Measurements from ENCODE around the gene CACNA1I.

Gene CACNA1I

DNA sequence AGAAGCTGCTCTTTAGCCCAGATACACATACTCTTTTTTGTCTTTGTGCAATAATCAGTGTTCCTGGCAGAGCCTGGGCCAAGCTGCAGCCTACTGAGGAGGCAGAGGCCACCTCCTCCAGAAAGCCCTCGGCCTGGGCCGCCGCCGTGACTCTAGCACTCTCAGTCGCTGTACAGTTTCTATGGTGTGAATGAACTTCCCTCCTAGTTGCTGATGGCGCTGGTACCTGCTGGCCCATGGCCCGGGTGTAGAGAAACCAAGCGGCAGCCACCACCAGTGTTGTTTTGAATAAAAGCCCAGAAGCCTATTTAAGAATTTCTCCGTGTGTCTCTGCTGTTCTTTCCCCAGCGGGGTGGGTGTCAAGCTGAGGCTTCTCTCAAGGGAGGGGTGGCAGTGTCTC lies 118.9 kb downstream of the CACNA1I start:
- ChIA-PET CTCF (no interaction called here), POLR2A (no interaction called here)
- TF ChIP-seq SP1 (IDR thresholded peaks at IDR 0.05) (no peak), FOXM1 (IDR thresholded peaks at IDR 0.05; ENCODE audit: borderline replicate concordance) (no peak), FOXK2 (IDR thresholded peaks at IDR 0.05) (no peak), TARDBP (IDR thresholded peaks at IDR 0.05) (no peak), LEF1 (IDR thresholded peaks at IDR 0.05; ENCODE audit: borderline replicate concordance) (no peak)
- no peak for DNase-seq (ENCODE audit: extremely low spot score)

DNA sequence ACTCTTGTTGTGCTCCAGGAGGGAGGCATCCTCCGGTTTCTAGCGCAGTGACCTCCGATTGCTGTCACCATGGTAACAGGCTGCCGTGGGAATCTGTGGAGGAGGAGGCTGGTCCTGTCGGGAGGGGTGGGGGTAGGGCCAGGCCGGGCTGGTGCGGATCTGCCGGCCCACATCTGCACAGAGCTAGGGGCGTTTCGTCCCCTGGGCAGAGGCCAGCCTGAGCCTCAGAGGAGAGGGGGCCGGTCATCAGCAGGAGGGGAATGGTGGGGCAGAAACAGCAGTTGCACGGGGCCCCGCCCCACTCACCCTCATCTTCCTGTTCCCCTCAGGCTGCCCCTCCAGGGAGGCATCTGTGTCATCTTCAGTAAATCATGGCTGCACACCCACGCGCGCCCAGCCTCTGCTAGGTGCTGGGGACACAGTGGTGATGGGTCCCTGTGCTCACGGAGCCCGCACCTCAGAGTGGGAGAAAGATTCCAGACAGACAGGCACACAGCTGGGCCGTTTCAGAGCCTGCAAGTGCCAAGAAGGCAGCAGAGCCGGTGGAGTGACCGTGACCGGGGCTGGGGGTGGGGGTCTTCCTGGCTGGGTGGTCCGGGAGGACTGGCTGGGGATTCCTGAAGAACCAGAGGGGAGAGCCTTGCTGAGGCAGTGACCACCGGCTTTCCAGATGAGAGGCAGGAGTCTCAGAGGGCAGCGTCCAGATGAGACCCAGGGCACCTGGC lies 120.5 kb downstream of the CACNA1I start:
- TF ChIP-seq FOXA1 (IDR thresholded peaks at IDR 0.05): no peak
- no peak for TF ChIP-seq HDGF (IDR thresholded peaks at IDR 0.05; ENCODE audit: borderline replicate concordance)
- no peak for TF ChIP-seq FOXM1 (IDR thresholded peaks at IDR 0.05; ENCODE audit: borderline replicate concordance)
- TF ChIP-seq TARDBP (IDR thresholded peaks at IDR 0.05): no peak
- TF ChIP-seq LEF1 (IDR thresholded peaks at IDR 0.05; ENCODE audit: borderline replicate concordance): no peak
- ChIA-PET POLR2A (no interaction called here), CTCF (no interaction called here)
- DNase-seq (ENCODE audit: extremely low spot score): no peak

DNA sequence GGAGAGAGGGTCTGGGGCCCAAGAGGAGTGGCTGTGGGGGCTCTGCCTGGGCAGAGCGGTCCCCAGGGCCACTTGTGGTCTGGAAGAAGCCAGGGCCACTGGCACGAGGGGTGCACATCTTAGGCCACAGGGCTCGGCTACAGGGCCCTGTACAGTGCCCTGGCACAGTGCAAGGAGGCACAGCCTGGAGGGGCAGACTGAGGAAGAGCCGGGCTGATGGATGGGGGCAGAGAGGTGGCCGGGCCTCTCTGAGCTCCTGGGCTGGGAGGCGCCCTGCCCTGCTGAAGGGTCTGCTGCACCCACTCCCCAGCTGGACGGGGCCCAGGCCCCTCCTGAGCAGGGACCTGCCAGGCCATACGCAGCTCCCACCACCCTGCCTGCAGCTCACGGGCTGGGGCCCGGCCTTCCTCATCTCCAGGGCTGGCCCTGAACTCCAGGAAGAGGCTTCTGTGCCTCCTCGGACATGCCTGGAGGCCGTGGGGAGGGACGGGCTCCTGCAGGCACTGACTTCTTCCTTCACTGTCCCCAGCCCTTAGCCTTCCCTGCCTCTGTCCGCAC lies 123.5 kb downstream of the CACNA1I start:
- POLR2A ChIA-PET: no interaction called here
- DNase-seq (ENCODE audit: extremely low spot score): no peak
- TF ChIP-seq ARNT (IDR thresholded peaks at IDR 0.05) (no peak), SUZ12 (IDR thresholded peaks at IDR 0.05) (no peak), CTBP1 (IDR thresholded peaks at IDR 0.05; ENCODE audit: borderline replicate concordance) (no peak), ZNF384 (IDR thresholded peaks at IDR 0.05) (no peak), SP1 (IDR thresholded peaks at IDR 0.05) (no peak), FOXK2 (IDR thresholded peaks at IDR 0.05) (no peak), L3MBTL2 (conservative IDR thresholded peaks at IDR 0.05) (no peak), HDGF (IDR thresholded peaks at IDR 0.05; ENCODE audit: borderline replicate concordance) (no peak), FOXA1 (IDR thresholded peaks at IDR 0.05) (no peak), LEF1 (IDR thresholded peaks at IDR 0.05; ENCODE audit: borderline replicate concordance) (no peak), TARDBP (IDR thresholded peaks at IDR 0.05) (no peak)
- CTCF ChIA-PET: interaction anchor here (0.6 kb wide), 1 partner anchor 85 kb away, joined by 3 read pairs; no protein-coding TSS in a partner anchor

DNA sequence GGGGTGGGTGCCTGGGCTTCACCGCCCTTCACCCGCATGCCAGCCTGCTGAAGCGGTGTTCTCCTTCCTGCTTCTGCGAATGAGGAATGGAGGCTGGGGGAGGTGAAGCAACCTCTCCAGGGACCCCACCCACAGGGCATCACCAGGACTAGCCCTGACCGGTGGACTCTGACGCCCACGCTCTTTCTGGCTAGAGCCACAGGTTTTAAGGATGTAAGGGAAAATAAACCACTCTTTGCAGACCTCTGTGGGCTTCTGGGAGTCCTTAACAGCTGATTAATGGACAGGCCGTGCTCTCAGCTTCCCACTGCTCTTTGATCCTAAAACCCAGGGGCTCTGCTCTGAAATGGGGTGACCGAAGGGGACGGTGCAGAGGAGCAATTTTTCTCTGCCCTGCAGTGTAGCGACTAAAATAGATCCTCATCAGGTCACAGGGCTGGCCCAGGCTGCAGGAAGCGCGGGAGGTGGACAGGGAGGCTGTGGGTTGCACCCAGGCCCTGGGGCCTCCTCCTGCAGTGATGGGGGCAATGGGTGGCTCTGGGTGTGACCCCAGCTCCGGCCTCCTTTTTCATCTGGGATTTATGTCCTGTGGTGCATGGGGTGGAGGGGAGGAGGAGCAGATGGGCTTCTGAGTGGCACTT lies 127.4 kb downstream of the CACNA1I start:
- ChIA-PET CTCF (no interaction called here), POLR2A (no interaction called here)
- DNase-seq (ENCODE audit: extremely low spot score): no peak
- TF ChIP-seq SP1 (IDR thresholded peaks at IDR 0.05) (no peak), ELF4 (IDR thresholded peaks at IDR 0.05) (no peak), L3MBTL2 (conservative IDR thresholded peaks at IDR 0.05) (no peak), BHLHE40 (IDR thresholded peaks at IDR 0.05; ENCODE audit: borderline replicate concordance) (no peak)

DNA sequence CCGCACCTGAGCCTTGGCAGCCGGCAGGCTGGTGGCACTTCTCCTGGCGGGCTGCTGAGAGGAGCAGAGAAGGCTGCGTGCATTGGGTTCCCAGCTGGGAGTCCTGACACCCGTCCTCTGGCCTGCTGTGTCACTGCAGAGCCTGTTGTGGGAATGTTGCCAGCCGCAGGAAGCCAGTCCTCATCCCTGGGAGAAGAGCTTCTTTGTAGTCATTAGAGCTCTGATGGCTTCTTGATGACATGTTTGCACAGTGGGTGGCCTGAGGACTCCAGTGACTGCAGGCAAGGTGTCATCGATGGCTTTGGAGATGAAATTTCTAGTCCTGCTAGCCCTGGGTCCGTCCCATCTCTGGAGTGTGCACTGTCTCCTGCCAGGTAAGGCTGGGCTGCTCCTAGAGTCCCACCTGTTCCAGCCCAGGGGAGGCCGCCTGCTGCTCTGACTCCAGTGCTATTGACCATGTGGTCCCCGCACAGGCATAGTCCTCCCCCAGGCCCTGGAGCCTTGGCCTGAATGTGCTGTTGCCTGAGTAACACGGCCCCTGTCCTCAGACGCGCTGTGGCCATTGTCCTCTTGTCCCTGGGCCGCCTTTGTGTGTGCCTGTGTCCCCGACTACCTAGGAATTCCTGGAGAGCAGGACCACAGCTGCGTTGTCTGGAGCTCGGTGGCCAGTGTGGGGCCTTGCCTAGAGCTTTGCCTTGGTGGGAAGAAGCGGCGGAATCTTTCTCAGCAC lies 129.2 kb downstream of the CACNA1I start:
- CTCF ChIA-PET: no interaction called here

DNA sequence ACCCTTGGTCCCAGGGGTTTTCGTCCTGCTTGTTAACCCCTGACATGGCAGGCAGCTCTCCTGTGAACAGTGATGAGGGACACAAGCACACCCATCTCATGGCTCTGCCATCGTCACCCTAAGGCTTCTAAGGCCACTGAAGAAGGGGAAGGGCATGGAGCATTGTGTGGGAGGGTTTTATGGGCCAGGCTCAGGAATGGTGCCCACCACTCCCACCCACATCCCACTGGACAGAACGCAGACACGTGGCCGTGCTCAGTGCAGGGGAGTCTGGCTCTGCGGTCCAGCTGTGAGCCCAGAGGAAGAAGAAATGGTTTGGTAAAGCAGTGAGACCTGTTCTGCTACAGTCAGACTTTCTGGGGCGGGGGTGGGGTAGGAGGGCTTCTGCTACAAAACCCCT lies 130.0 kb downstream of the CACNA1I start:
- CTCF ChIA-PET: no interaction called here
- DNase-seq (ENCODE audit: extremely low spot score): no peak
- POLR2A ChIA-PET: no interaction called here
- TF ChIP-seq, protein P1, sequence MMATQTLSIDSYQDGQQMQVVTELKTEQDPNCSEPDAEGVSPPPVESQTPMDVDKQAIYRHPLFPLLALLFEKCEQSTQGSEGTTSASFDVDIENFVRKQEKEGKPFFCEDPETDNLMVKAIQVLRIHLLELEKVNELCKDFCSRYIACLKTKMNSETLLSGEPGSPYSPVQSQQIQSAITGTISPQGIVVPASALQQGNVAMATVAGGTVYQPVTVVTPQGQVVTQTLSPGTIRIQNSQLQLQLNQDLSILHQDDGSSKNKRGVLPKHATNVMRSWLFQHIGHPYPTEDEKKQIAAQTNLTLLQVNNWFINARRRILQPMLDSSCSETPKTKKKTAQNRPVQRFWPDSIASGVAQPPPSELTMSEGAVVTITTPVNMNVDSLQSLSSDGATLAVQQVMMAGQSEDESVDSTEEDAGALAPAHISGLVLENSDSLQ (IDR thresholded peaks at IDR 0.05): no peak
- TF ChIP-seq TARDBP (IDR thresholded peaks at IDR 0.05) (no peak), LEF1 (IDR thresholded peaks at IDR 0.05; ENCODE audit: borderline replicate concordance) (no peak), FOXM1 (IDR thresholded peaks at IDR 0.05; ENCODE audit: borderline replicate concordance) (no peak), ZNF384 (IDR thresholded peaks at IDR 0.05) (no peak), BHLHE40 (IDR thresholded peaks at IDR 0.05; ENCODE audit: borderline replicate concordance) (no peak), ELF4 (IDR thresholded peaks at IDR 0.05) (no peak), CTBP1 (IDR thresholded peaks at IDR 0.05; ENCODE audit: borderline replicate concordance) (no peak), SP1 (IDR thresholded peaks at IDR 0.05) (no peak), FOXA1 (IDR thresholded peaks at IDR 0.05) (no peak), NFRKB (IDR thresholded peaks at IDR 0.05) (no peak), HDGF (IDR thresholded peaks at IDR 0.05; ENCODE audit: borderline replicate concordance) (no peak), FOXK2 (IDR thresholded peaks at IDR 0.05) (no peak), L3MBTL2 (conservative IDR thresholded peaks at IDR 0.05) (no peak), SUZ12 (IDR thresholded peaks at IDR 0.05) (no peak), ARNT (IDR thresholded peaks at IDR 0.05) (no peak)

More for the DNA sequence above, 129.2 kb downstream of the CACNA1I start:
- DNase-seq (ENCODE audit: extremely low spot score): no peak
- POLR2A ChIA-PET: no interaction called here
- TF ChIP-seq NFRKB (IDR thresholded peaks at IDR 0.05) (no peak), BHLHE40 (IDR thresholded peaks at IDR 0.05; ENCODE audit: borderline replicate concordance) (no peak), ZNF384 (IDR thresholded peaks at IDR 0.05) (no peak), CTBP1 (IDR thresholded peaks at IDR 0.05; ENCODE audit: borderline replicate concordance) (no peak), TARDBP (IDR thresholded peaks at IDR 0.05) (no peak), SUZ12 (IDR thresholded peaks at IDR 0.05) (no peak), FOXK2 (IDR thresholded peaks at IDR 0.05) (no peak)
- TF ChIP-seq, protein P1 (IDR thresholded peaks at IDR 0.05): no peak
